ENCODE measurements around the gene ZAR1.
"Not testable (repeated sequence)": the region's sequence is repeated elsewhere in the genome, so short reads cannot be mapped to it uniquely, and the experiment has no call there.

ZAR1 gene

GRCh38 chr4:48490012-48490679 is at the start of gene ZAR1:
Gene ZAR1 (plus strand): TSS chr4:48490252. CDS start chr4:48490292, 40 bp downstream.
- no peak for DNase-seq

- not testable (repeated sequence) for DNase-seq
Measured at GRCh38 chr4:48440914-48441313, 49.1 kb upstream of the ZAR1 start.

GRCh38 chr4:48445704-48446103 is 44.3 kb upstream of the ZAR1 start:
- no peak for DNase-seq

- no peak for DNase-seq
Measured at GRCh38 chr4:48446642-48447041, 43.4 kb upstream of the ZAR1 start.

GRCh38 chr4:48449151-48449550 is 40.9 kb upstream of the ZAR1 start:
- no peak for DNase-seq

- no peak for DNase-seq
Measured at GRCh38 chr4:48450740-48451139, 39.3 kb upstream of the ZAR1 start.

- DNase-seq: not testable (repeated sequence)
Measured at GRCh38 chr4:48451656-48452055, 38.4 kb upstream of the ZAR1 start.

- no peak for DNase-seq
Measured at GRCh38 chr4:48454591-48454990, 35.5 kb upstream of the ZAR1 start.

- DNase-seq: no peak
Measured at GRCh38 chr4:48461000-48461399, 29.1 kb upstream of the ZAR1 start.

GRCh38 chr4:48462363-48462762 is 27.7 kb upstream of the ZAR1 start:
- DNase-seq: no peak

- DNase-seq: no peak
Measured at GRCh38 chr4:48467442-48467841, 22.6 kb upstream of the ZAR1 start.

GRCh38 chr4:48467891-48468290 is 22.2 kb upstream of the ZAR1 start:
- DNase-seq: no peak

GRCh38 chr4:48470137-48470536 is 19.9 kb upstream of the ZAR1 start:
- DNase-seq: no peak

GRCh38 chr4:48470570-48470969 is 19.5 kb upstream of the ZAR1 start:
- no peak for DNase-seq

- no peak for DNase-seq
Measured at GRCh38 chr4:48472794-48473193, 17.3 kb upstream of the ZAR1 start.

- DNase-seq: no peak
Measured at GRCh38 chr4:48475770-48476169, 14.3 kb upstream of the ZAR1 start.

- no peak for DNase-seq
Measured at GRCh38 chr4:48478273-48478672, 11.8 kb upstream of the ZAR1 start.

GRCh38 chr4:48481581-48481980 is 8.5 kb upstream of the ZAR1 start:
- no peak for DNase-seq

GRCh38 chr4:48483006-48483776 is 6.9 kb upstream of the ZAR1 start, which contains the start of gene SLC10A4:
Gene SLC10A4 (plus strand): TSS chr4:48483343. CDS start chr4:48483562, 219 bp downstream.
- DNase-seq: no peak

- no peak for DNase-seq
Measured at GRCh38 chr4:48483777-48484493, 6.1 kb upstream of the ZAR1 start.

- DNase-seq: no peak
Measured at GRCh38 chr4:48484494-48485168, 5.4 kb upstream of the ZAR1 start.

- DNase-seq: no peak
Measured at GRCh38 chr4:48489683-48490011, 405 bp upstream of the ZAR1 start.

Measured in NCI-H1930 (cell line).